ENCODE data around the gene MYMX.
"Not testable (repeated sequence)": the region's sequence is repeated elsewhere in the genome, so short reads cannot be mapped to it uniquely, and the experiment has no call there.

MYMX gene

GRCh38 chr6:44227148-44227793 is 10.5 kb downstream of the MYMX start:
- FAIRE-seq (no peak), DNase-seq (ENCODE audit: insufficient read length, low spot score) (no peak)
- no peak for TF ChIP-seq POLR2A (IDR thresholded peaks at IDR 0.05; ENCODE audit: low read depth, low read length)

GRCh38 chr6:44228031-44228430 is 11.3 kb downstream of the MYMX start:
- no peak for TF ChIP-seq POLR2A (IDR thresholded peaks at IDR 0.05; ENCODE audit: low read depth, low read length)
- DNase-seq (ENCODE audit: insufficient read length, low spot score) (no peak), FAIRE-seq (no peak)

- no peak for TF ChIP-seq POLR2A (IDR thresholded peaks at IDR 0.05; ENCODE audit: low read depth, low read length)
- no peak for FAIRE-seq
- DNase-seq (ENCODE audit: insufficient read length, low spot score) = no peak
Measured at GRCh38 chr6:44228433-44228832, 11.7 kb downstream of the MYMX start.

GRCh38 chr6:44228836-44229235 is 12.1 kb downstream of the MYMX start:
- no peak for TF ChIP-seq POLR2A (IDR thresholded peaks at IDR 0.05; ENCODE audit: low read depth, low read length)
- FAIRE-seq (no peak), DNase-seq (ENCODE audit: insufficient read length, low spot score) (no peak)

- DNase-seq (ENCODE audit: insufficient read length, low spot score) = no peak
- no peak for TF ChIP-seq POLR2A (IDR thresholded peaks at IDR 0.05; ENCODE audit: low read depth, low read length)
- FAIRE-seq = no peak
Measured at GRCh38 chr6:44229376-44230033, 12.8 kb downstream of the MYMX start.

- DNase-seq (ENCODE audit: insufficient read length, low spot score) (no peak), FAIRE-seq (no peak)
- TF ChIP-seq POLR2A (IDR thresholded peaks at IDR 0.05; ENCODE audit: low read depth, low read length) = no peak
Measured at GRCh38 chr6:44230034-44230675, 13.4 kb downstream of the MYMX start.

GRCh38 chr6:44231426-44231825 is 14.7 kb downstream of the MYMX start:
- DNase-seq (ENCODE audit: insufficient read length, low spot score) = not testable (repeated sequence)

GRCh38 chr6:44232676-44233566 is 16.2 kb downstream of the MYMX start:
- TF ChIP-seq POLR2A (IDR thresholded peaks at IDR 0.05; ENCODE audit: low read depth, low read length) = no peak
- DNase-seq (ENCODE audit: insufficient read length, low spot score) (no peak), FAIRE-seq (no peak)

More at GRCh38 chr6:44231426-44231825, 14.7 kb downstream of the MYMX start:
- FAIRE-seq = not testable (repeated sequence)

GRCh38 chr6:44233567-44234100 is 16.9 kb downstream of the MYMX start:
- FAIRE-seq = no peak
- TF ChIP-seq POLR2A (IDR thresholded peaks at IDR 0.05; ENCODE audit: low read depth, low read length) = no peak
- no peak for DNase-seq (ENCODE audit: insufficient read length, low spot score)

- no peak for TF ChIP-seq POLR2A (IDR thresholded peaks at IDR 0.05; ENCODE audit: low read depth, low read length)
- FAIRE-seq (no peak), DNase-seq (ENCODE audit: insufficient read length, low spot score) (peak; percentile 87)
Measured at GRCh38 chr6:44234101-44235025, 17.6 kb downstream of the MYMX start.

GRCh38 chr6:44235269-44235668 is 18.5 kb downstream of the MYMX start:
- no peak for DNase-seq (ENCODE audit: insufficient read length, low spot score)
- no peak for FAIRE-seq
- TF ChIP-seq POLR2A (IDR thresholded peaks at IDR 0.05; ENCODE audit: low read depth, low read length) = no peak

- DNase-seq (ENCODE audit: insufficient read length, low spot score) (no peak), FAIRE-seq (no peak)
- no peak for TF ChIP-seq POLR2A (IDR thresholded peaks at IDR 0.05; ENCODE audit: low read depth, low read length)
Measured at GRCh38 chr6:44235891-44236516, 19.3 kb downstream of the MYMX start.

Data from H54 (cell line).